Activated T-helper 1 cell treated with anti-CD3 and anti-CD28 coated beads, Interleukin-12 subunit alpha, Interleukin-12 subunit beta, Interleukin-2, Interleukin-4 antibody, amounts not matched to agents 30 ng/mL and 10 ng/mL and 1 ng/mL, durations not matched to agents 14 hours and 24 hours and 36 hours (primary cell): ENCODE data around the gene SKI. TPM values are rescaled to one million over a fixed set of nuclear protein-coding genes. Genes with fewer than 3 reads are reported as not detected.

ENCODE experiments used
- DNase-seq: peaks from one replicate; pipeline ENCODE4 v3.0.0; 2021; ENCODE audit warnings: low spot score
- H3K27ac Mint-ChIP-seq: one replicate; pipeline ENCODE4 v1.8.0; 2021; ENCODE audit warnings: mild to moderate bottlenecking, mixed read lengths
- H3K27me3 Mint-ChIP-seq: one replicate; pipeline ENCODE4 v1.8.0; 2022; ENCODE audit warnings: mild to moderate bottlenecking, moderate library complexity, mixed read lengths; ENCODE audit not compliant: insufficient read depth
- H3K36me3 Mint-ChIP-seq: one replicate; pipeline ENCODE4 v1.8.0; 2021; ENCODE audit warnings: low read depth, mixed read lengths
- H3K4me1 Mint-ChIP-seq: one replicate; pipeline ENCODE4 v1.8.0; 2021; ENCODE audit warnings: low read depth, mixed read lengths
- H3K4me3 Mint-ChIP-seq: one replicate; pipeline ENCODE4 v1.8.0; 2021; ENCODE audit warnings: mild to moderate bottlenecking, moderate library complexity, mixed read lengths
- H3K9me3 Mint-ChIP-seq: one replicate; pipeline ENCODE4 v1.8.0; 2021; ENCODE audit warnings: mixed read lengths
- intact Hi-C: fragments of 100-400 bp; cut with micrococcal nuclease; formaldehyde crosslinking; loops from one replicate; pipeline ENCODE4 v1.15.1; 2024
- total RNA-seq: library from RNA; stranded (reverse); gene quantifications from 2 replicates; pipeline ENCODE4 v1.2.3, GENCODE V29; 2022

Gene SKI
- total RNA-seq, 1 donor from 2014 or later = 38.3 TPM

- no peaks in the 10 kb centered on the region for H3K9me3 Mint-ChIP-seq
- intact Hi-C loops = no loop called here
- no peaks in the 10 kb centered on the region for H3K36me3 Mint-ChIP-seq
- no peaks in the 10 kb centered on the region for H3K4me1 Mint-ChIP-seq
- no peak for DNase-seq
- no peaks in the 10 kb centered on the region for H3K27me3 Mint-ChIP-seq
- no peak overlapping the region for H3K4me3 Mint-ChIP-seq
- no peak overlapping the region for H3K27ac Mint-ChIP-seq
Measured at GRCh38 chr1:2339206-2340085, 111.3 kb downstream of the SKI start.

- no peaks in the 10 kb centered on the region for H3K4me1 Mint-ChIP-seq
- no peak overlapping the region for H3K27ac Mint-ChIP-seq
- H3K36me3 Mint-ChIP-seq = no peaks in the 10 kb centered on the region
- intact Hi-C loops = no loop called here
- no peaks in the 10 kb centered on the region for H3K9me3 Mint-ChIP-seq
- H3K27me3 Mint-ChIP-seq = no peaks in the 10 kb centered on the region
- no peak overlapping the region for H3K4me3 Mint-ChIP-seq
- no peak for DNase-seq
Measured at GRCh38 chr1:2340086-2340917, 112.2 kb downstream of the SKI start.

GRCh38 chr1:2340918-2341254 is 112.8 kb downstream of the SKI start:
- H3K4me1 Mint-ChIP-seq = no peaks in the 10 kb centered on the region
- H3K27ac Mint-ChIP-seq = no peak overlapping the region
- DNase-seq = no peak
- no peak overlapping the region for H3K4me3 Mint-ChIP-seq
- intact Hi-C loops = no loop called here
- H3K27me3 Mint-ChIP-seq = no peaks in the 10 kb centered on the region
- H3K9me3 Mint-ChIP-seq = no peaks in the 10 kb centered on the region
- no peaks in the 10 kb centered on the region for H3K36me3 Mint-ChIP-seq

GRCh38 chr1:2341706-2342383 is 113.7 kb downstream of the SKI start:
- no peaks in the 10 kb centered on the region for H3K4me1 Mint-ChIP-seq
- intact Hi-C loops = no loop called here
- no peaks in the 10 kb centered on the region for H3K9me3 Mint-ChIP-seq
- no peaks in the 10 kb centered on the region for H3K27me3 Mint-ChIP-seq
- H3K36me3 Mint-ChIP-seq = no peaks in the 10 kb centered on the region
- no peak overlapping the region for H3K27ac Mint-ChIP-seq
- no peak overlapping the region for H3K4me3 Mint-ChIP-seq
- DNase-seq = no peak

GRCh38 chr1:2342384-2343022 is 114.4 kb downstream of the SKI start:
- intact Hi-C loops = no loop called here
- Mint-ChIP-seq H3K36me3 (no peaks in the 10 kb centered on the region), H3K9me3 (no peaks in the 10 kb centered on the region), H3K27ac (no peak overlapping the region), H3K4me3 (no peak overlapping the region), H3K4me1 (no peaks in the 10 kb centered on the region), H3K27me3 (no peaks in the 10 kb centered on the region)
- no peak for DNase-seq

- intact Hi-C loops = no loop called here
- H3K27me3 Mint-ChIP-seq = no peaks in the 10 kb centered on the region
- H3K9me3 Mint-ChIP-seq = no peaks in the 10 kb centered on the region
- H3K4me1 Mint-ChIP-seq = no peaks in the 10 kb centered on the region
- no peak for DNase-seq
- H3K27ac Mint-ChIP-seq = no peak overlapping the region
- H3K36me3 Mint-ChIP-seq = no peaks in the 10 kb centered on the region
- H3K4me3 Mint-ChIP-seq = no peak overlapping the region
Measured at GRCh38 chr1:2343023-2343935, 115.2 kb downstream of the SKI start.

GRCh38 chr1:2344121-2344681 is 116.1 kb downstream of the SKI start:
- DNase-seq = no peak
- H3K4me1 Mint-ChIP-seq = no peaks in the 10 kb centered on the region
- no peaks in the 10 kb centered on the region for H3K27me3 Mint-ChIP-seq
- no peak overlapping the region for H3K27ac Mint-ChIP-seq
- intact Hi-C loops = no loop called here
- H3K4me3 Mint-ChIP-seq = no peak overlapping the region
- no peaks in the 10 kb centered on the region for H3K9me3 Mint-ChIP-seq
- H3K36me3 Mint-ChIP-seq = no peaks in the 10 kb centered on the region

- Mint-ChIP-seq H3K4me1 (no peaks in the 10 kb centered on the region), H3K27me3 (no peaks in the 10 kb centered on the region), H3K9me3 (no peaks in the 10 kb centered on the region), H3K36me3 (no peaks in the 10 kb centered on the region), H3K4me3 (no peak overlapping the region), H3K27ac (no peak overlapping the region)
- intact Hi-C loops = no loop called here
- no peak for DNase-seq
Measured at GRCh38 chr1:2344744-2345296, 116.7 kb downstream of the SKI start.

GRCh38 chr1:2345297-2346075 is 117.4 kb downstream of the SKI start:
- no peak overlapping the region for H3K27ac Mint-ChIP-seq
- no peaks in the 10 kb centered on the region for H3K36me3 Mint-ChIP-seq
- intact Hi-C loops = no loop called here
- H3K9me3 Mint-ChIP-seq = no peaks in the 10 kb centered on the region
- H3K27me3 Mint-ChIP-seq = no peaks in the 10 kb centered on the region
- H3K4me1 Mint-ChIP-seq = no peaks in the 10 kb centered on the region
- no peak for DNase-seq
- H3K4me3 Mint-ChIP-seq = no peak overlapping the region

GRCh38 chr1:2346691-2347408 is 118.7 kb downstream of the SKI start:
- Mint-ChIP-seq H3K27me3 (no peaks in the 10 kb centered on the region), H3K27ac (no peak overlapping the region), H3K36me3 (no peaks in the 10 kb centered on the region), H3K9me3 (no peaks in the 10 kb centered on the region), H3K4me1 (no peaks in the 10 kb centered on the region), H3K4me3 (no peak overlapping the region)
- DNase-seq = no peak
- intact Hi-C loops = no loop called here

GRCh38 chr1:2347409-2347785 is 119.3 kb downstream of the SKI start:
- no peak overlapping the region for H3K4me3 Mint-ChIP-seq
- peaks cover 3% of the 10 kb centered on the region for H3K27me3 Mint-ChIP-seq
- H3K27ac Mint-ChIP-seq = no peak overlapping the region
- no peaks in the 10 kb centered on the region for H3K36me3 Mint-ChIP-seq
- no peaks in the 10 kb centered on the region for H3K4me1 Mint-ChIP-seq
- no peak for DNase-seq
- H3K9me3 Mint-ChIP-seq = no peaks in the 10 kb centered on the region
- intact Hi-C loops = no loop called here
